Kasumi-1 (cell line): ENCODE measurements around the gene LUM.

ENCODE experiments used
- DNase-seq, 2 experiments: peaks; one replicate each; lab custom pipeline; 2025; lab: John Stamatoyannopoulos, UW

The LUM gene

GRCh38 chr12:91074851-91075250 lies 36.4 kb downstream of the LUM start:
- no peak for DNase-seq

DNA sequence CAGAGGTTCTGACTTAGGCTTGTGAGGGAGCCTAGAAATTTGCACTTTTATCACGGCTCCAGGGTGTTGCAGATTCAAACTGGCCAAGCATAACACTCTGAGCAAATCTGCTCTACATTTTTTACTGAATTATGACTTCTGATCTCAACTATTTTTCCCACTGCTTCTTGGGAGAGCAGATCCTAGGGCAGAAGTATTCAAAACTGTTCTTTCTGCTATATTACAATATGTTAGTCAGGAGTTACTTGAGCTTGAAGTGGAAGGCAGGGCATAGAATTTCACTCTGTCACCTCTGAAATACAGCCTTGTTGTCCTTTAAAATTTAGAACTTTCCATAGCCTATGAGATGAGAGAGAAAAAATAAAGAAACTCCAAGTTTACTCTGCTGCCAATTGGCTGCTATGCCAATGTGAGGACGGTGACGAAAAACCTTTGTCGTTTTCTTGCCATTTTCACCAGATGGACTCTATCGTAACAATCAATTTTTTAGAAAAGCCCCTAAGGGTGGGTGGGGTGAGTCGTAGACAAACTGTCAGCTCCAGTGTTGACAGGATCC lies 37.1 kb downstream of the LUM start:
- DNase-seq = no peak

DNA sequence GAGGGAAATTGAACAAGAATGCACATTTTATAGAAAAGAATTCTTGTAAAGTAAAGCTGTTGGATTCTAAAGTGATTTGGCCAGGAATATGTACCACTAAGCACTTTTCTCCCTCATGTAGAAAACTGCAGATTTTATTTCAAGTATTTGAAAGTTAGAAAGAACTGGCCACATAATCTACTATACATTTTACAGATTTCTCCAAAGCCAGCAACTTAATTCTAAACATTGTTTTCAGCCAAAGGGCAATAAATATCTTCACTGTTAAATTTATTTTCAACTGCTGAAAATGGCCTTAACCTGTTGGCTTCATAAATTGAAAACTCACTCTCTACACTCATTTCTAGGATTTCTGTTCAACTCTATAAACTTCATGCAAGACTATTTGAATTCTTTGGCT lies 37.9 kb downstream of the LUM start:
- no peak for DNase-seq

- no peak for DNase-seq
Observed at GRCh38 chr12:91072931-91073330, 38.4 kb downstream of the LUM start.

DNA sequence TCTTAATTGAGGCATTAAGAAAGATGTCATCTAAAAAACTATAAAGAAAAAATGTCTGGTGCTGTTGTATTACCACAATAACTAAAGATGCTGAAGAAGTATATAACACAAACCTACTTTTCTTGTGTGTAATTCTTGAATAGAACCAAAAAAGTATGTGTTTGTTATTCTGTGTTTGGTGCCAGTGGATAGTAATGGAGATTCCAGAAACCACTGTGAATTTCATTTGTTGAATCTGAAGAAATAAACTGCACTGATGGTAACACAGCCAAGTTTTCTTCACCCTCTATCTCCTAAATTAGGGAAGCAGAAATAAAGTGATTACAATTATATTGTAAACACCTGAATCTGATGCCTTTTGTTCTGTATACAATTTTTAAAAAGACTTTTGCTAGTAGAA lies 40.4 kb downstream of the LUM start:
- no peak for DNase-seq

- no peak for DNase-seq
Observed at GRCh38 chr12:91065396-91065795, 45.9 kb downstream of the LUM start.

- no peak for DNase-seq
Observed at GRCh38 chr12:91064640-91065039, 46.7 kb downstream of the LUM start.

GRCh38 chr12:91061091-91061490 lies 50.2 kb downstream of the LUM start:
- no peak for DNase-seq

DNA sequence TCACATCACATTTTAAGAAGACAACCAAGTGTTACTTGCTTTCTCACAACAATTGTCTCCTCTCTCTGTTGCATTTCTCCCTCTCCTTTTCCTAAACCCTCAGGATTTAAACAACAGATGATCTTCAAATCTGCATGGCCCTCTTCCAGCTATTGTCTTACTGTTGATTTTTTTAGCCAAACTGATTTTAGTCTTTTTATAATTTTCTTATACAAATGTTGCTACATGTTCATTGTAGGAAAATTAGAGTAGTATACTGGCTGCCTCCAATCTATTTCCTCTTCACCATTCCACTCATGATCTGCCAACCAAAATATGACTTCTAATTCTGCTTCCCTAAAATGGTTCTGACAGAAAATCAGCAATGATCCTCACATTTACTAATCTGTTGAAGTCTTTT lies 52.1 kb downstream of the LUM start:
- DNase-seq = no peak

- DNase-seq = no peak
Observed at GRCh38 chr12:91058786-91059185, 52.5 kb downstream of the LUM start.

DNA sequence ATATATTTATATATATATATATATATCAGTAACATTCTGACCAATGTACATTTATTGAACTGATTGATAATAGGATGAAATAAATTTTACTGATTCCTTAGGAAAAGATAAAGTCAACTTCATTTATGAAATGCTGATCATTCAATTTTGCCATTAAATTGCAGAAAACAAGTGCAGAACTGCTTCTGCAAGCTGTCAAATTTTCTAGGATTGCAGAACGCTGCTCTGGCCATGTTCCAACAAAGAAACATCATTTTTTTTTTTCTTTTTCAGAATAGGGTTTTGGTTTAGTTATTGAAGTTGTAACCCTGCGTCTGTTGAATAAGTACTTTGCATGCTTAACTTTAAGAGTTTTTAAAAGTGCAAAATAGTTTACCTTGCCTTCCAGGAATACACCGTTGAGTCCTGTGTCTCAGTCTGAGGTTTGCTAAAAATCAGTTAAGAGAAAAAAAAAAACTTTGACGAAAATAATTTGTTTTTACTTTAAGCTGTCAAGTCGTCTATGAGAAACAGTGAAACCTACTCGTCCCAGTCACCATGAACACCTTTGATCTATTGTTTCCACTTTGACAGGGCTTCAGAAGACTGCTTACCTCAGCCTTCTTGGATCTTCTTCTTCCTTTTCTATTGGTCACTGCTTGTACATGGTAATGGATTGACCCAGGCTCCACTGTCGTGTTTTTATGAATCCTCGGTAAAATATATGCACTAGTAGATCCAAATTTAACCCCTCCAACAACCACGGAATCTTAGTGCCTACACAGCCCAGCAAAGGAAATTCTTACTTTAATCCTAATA lies 53.7 kb downstream of the LUM start, which contains the start of gene KERA:
KERA (minus strand) TSS at position 657 of the 798 bp plus-strand sequence. CDS start 1,743 bp downstream, outside the sequence.
- no peak for DNase-seq

- DNase-seq = no peak
Observed at GRCh38 chr12:91056488-91056887, 54.8 kb downstream of the LUM start.

DNA sequence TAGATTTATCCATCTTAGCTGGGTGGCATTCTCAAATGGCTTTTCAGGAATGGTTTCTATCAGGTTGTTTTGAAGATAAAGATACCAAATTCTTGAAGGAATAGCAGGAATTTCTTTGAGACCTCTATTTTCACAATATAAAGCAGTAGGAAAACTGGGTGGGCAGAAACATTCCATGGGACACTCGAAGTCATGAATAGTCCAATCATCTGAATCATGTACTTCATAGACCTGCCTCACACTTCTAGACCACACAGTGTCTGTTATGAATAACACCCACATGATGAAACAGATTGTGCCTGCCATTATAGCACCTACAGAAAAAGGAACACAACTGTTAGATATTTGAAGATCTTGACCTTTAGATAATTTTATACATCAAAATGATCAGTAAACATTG lies 55.3 kb downstream of the LUM start:
- no peak for DNase-seq

GRCh38 chr12:91053951-91054715 lies 57.2 kb downstream of the LUM start:
- no peak for DNase-seq
